Activated CD4-positive, CD25-positive, alpha-beta regulatory T cell treated with anti-CD3 and anti-CD28 coated beads, Interleukin-2, amount 50 U/mL, for 72 hours (primary cell): ENCODE measurements around the gene COQ3.

Experiments
- DNase-seq: peaks from one replicate; pipeline ENCODE4 v3.0.0; 2021

COQ3 gene

GRCh38 chr6:99324996-99325395 is 69.0 kb downstream of the COQ3 start:
- no peak for DNase-seq
